Omental fat pad (tissue), 4 donors: ENCODE measurements around the gene HIF1A. TPM values are rescaled to one million over a fixed set of nuclear protein-coding genes. Genes with fewer than 3 reads are reported as not detected.

Experiments used
- ATAC-seq: fragments of 150-250 bp; one replicate; pipeline ENCODE4 v1.9.1; 2016; ENCODE audit warnings: mild to moderate bottlenecking, moderate library complexity; ENCODE audit not compliant: low FRiP score
- DNase-seq: peaks from one replicate; pipeline ENCODE4 v3.0.0-alpha.2; 2019; ENCODE audit warnings: low spot score
- total RNA-seq, 4 donors: library from RNA; depleted of rRNA; stranded (reverse); fragments of >200 nt; gene quantifications; one replicate each; pipeline ENCODE4 v1.1.0, GENCODE V29; 2016
- TF ChIP-seq, protein P1 (sequence below), 3 donors: fragments of 450-650 bp; IDR thresholded peaks; one replicate each; pipeline ENCODE4 v1.5.1; 2016 to 2017; ENCODE audit warnings: antibody characterized with exemption in 3 of 3, mild to moderate bottlenecking in 3 of 3, moderate library complexity in 2 of 3

The HIF1A gene
- total RNA-seq, 4 donors from 2014 or later = 95.2 to 550 (median 159) TPM

DNA sequence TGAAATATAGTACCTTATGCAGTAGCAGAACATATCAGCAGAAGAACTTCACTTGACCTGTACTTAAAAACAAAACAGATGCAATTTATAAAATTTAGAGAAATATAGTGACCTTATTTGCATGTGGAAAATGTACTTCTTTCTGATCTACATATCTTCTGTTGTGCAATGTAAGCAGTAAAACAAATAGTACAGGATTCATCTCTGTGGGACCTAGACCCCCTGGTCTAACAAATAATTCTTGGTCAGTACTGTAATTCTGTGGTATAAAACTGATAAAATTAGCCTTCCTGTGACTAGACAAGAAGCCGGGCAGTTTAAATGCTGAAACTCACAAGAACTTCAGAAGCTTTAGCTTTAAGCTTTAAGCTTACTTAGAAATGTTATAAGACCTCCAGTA is 21.6 kb downstream of the HIF1A start:
- DNase-seq (no peak), ATAC-seq (no peak)
- TF ChIP-seq, protein P1, sequence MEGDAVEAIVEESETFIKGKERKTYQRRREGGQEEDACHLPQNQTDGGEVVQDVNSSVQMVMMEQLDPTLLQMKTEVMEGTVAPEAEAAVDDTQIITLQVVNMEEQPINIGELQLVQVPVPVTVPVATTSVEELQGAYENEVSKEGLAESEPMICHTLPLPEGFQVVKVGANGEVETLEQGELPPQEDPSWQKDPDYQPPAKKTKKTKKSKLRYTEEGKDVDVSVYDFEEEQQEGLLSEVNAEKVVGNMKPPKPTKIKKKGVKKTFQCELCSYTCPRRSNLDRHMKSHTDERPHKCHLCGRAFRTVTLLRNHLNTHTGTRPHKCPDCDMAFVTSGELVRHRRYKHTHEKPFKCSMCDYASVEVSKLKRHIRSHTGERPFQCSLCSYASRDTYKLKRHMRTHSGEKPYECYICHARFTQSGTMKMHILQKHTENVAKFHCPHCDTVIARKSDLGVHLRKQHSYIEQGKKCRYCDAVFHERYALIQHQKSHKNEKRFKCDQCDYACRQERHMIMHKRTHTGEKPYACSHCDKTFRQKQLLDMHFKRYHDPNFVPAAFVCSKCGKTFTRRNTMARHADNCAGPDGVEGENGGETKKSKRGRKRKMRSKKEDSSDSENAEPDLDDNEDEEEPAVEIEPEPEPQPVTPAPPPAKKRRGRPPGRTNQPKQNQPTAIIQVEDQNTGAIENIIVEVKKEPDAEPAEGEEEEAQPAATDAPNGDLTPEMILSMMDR (IDR thresholded peaks at IDR 0.05) = no peak

DNA sequence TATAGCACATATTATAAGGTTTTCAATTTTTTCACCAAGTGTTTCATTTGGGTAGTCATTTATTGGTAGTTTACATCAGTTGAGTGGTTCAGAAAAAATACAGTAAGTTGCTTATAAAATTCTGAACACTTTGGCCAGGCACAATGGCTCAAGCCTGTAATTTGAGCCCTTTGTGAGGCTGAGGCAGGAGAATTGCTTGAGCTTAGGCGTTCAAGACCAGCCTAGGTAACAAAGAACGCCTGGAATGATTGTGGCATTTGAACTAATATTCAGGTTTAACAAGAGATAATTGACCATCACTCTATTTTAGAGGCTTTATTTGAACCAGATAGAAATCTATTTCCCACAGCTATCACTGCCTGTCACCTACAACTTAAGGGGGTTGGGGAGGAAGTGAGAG is 22.7 kb downstream of the HIF1A start:
- ATAC-seq = no peak
- no peak for DNase-seq
- TF ChIP-seq, protein P1 (IDR thresholded peaks at IDR 0.05) = no peak

DNA sequence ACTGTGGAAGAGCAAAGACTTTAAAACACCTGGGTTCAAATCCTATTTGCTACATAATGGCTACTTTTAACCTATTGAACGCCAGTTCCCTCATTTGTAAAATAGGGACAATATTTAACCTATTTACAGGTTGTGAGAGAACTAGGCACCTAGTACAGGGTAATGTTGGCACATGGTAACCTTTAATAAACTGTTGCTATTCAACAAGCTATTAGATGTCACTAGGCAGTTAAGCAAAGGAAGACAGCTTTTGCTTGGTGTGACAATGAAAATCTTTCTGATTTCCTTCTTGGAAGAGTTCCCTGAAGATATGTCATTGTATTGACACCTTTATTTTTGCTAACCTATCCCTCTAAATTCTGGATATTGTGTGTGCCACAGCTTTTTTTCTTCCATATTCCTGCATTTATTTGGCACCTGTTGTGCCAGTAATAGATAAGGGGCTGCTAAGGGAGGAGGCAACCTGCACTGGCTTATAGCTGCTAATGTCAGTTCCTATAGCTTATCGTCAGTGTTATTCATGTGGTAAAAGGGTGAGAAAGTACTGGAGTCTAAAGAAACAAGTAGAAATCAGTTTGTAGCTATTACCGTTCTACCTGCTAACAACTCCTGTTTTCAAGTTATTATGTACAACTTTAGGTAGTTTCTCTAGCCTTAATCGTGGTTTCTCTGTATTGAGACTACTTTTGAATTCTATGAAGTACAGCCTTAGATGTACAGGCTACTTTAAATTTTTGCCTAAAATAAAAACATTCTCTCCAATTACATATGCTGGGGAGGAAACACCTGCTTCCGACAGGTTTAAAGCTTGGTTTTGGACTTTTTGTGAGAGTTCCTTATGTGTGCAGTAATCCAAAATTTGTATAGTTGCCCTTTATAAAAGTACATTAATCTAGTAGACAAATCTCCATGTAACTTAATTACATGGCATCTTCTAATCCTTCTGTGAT is 24.3 kb downstream of the HIF1A start:
- DNase-seq (no peak), ATAC-seq (no peak)
- TF ChIP-seq, protein P1 (IDR thresholded peaks at IDR 0.05) = no peak

DNA sequence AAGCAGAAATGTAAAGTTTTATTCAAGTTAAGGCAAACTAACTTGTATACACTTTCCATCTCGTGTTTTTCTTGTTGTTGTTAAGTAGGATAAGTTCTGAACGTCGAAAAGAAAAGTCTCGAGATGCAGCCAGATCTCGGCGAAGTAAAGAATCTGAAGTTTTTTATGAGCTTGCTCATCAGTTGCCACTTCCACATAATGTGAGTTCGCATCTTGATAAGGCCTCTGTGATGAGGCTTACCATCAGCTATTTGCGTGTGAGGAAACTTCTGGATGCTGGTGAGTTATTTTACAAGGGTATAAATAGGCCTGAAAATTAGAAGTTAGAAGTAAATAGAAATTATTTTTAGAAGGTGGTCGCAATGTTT is 25.0 kb downstream of the HIF1A start:
- ATAC-seq = no peak
- TF ChIP-seq, protein P1 (IDR thresholded peaks at IDR 0.05) = no peak
- no peak for DNase-seq

DNA sequence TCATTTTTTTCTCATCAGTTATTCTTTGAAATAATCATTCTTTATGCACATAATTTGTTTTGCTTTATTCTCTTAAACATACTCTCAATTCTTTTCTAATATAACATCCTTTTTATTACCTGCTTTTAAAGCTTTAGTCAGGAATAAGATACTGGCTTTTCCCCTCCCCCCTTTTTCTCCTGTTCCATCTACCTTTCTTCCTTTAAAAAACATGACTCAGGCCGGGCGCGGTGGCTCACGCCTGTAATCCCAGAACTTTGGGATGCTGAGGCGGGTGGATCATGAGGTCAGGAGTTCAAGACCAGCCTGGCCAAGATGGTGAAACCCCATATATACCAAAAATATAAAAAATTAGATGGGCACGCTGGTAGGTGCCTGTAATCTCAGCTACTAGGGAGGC is 25.4 kb downstream of the HIF1A start:
- no peak for DNase-seq
- no peak for ATAC-seq
- TF ChIP-seq, protein P1 (IDR thresholded peaks at IDR 0.05) = no peak

DNA sequence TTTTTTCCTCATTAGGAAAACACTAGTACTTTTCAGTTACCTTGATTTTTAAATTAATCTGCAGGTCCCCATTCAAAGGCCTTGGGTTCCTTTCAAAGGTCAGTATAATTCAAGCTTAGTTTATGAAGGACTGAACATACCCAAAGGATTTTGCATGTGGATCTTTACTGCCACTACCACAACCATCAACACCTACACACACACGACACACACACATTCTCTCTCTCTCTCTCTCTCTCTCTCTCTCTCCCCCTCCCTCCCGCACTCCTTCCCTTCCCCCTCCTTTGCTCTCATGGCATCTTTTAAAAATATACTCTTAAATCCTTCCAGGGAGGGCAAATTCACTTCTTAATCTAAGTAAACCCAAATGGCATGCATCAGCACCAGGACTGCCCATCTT is 28.8 kb downstream of the HIF1A start:
- ATAC-seq (no peak), DNase-seq (no peak)
- TF ChIP-seq, protein P1 (IDR thresholded peaks at IDR 0.05) = no peak
